ENCODE results near the gene CORT.

- TF ChIP-seq CTCF (IDR thresholded peaks at IDR 0.05; ENCODE audit: low read depth, low read length): no peak
- TF ChIP-seq, protein P1, sequence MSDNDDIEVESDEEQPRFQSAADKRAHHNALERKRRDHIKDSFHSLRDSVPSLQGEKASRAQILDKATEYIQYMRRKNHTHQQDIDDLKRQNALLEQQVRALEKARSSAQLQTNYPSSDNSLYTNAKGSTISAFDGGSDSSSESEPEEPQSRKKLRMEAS (IDR thresholded peaks at IDR 0.05; ENCODE audit: low read depth, low read length): no peak
These were observed 4.9 kb upstream of the CORT start for GRCh38 chr1:10444795-10445397.

Data from NB4 (cell line).